ENCODE data around the gene SUSD6. TPM values are rescaled to one million over a fixed set of nuclear protein-coding genes. Genes with fewer than 3 reads are reported as not detected.

SUSD6 gene
- total RNA-seq, 1 donor from 2014 or later, result 34.7 TPM

- Mint-ChIP-seq H3K9me3 (no peaks in the 10 kb centered on the region), H3K27me3 (ENCODE audit: low read depth) (peaks cover 3% of the 10 kb centered on the region)
- DNase-seq (ENCODE audit: low spot score in 2 of 2, unreplicated experiment in 2 of 2), result no peak
These were observed 144.4 kb downstream of the SUSD6 start for GRCh38 chr14:69755784-69756183.

GRCh38 chr14:69756298-69756697, 144.9 kb downstream of the SUSD6 start:
- H3K27ac Mint-ChIP-seq, result no peak overlapping the region
- H3K4me3 Mint-ChIP-seq, result no peak overlapping the region

More at GRCh38 chr14:69755784-69756183, 144.4 kb downstream of the SUSD6 start:
- H3K36me3 Mint-ChIP-seq, result no peaks in the 10 kb centered on the region
- no peak for TF ChIP-seq CTCF (IDR thresholded peaks at IDR 0.05; ENCODE audit: unreplicated experiment)
- H3K4me3 Mint-ChIP-seq, result no peak overlapping the region
- no peaks in the 10 kb centered on the region for H3K4me1 Mint-ChIP-seq
- no peak overlapping the region for H3K27ac Mint-ChIP-seq

GRCh38 chr14:69760810-69761209, 149.4 kb downstream of the SUSD6 start:
- no peak overlapping the region for H3K27ac Mint-ChIP-seq

More at GRCh38 chr14:69756298-69756697, 144.9 kb downstream of the SUSD6 start:
- TF ChIP-seq CTCF (IDR thresholded peaks at IDR 0.05; ENCODE audit: unreplicated experiment), result no peak
- Mint-ChIP-seq H3K36me3 (no peaks in the 10 kb centered on the region), H3K4me1 (no peaks in the 10 kb centered on the region), H3K9me3 (no peaks in the 10 kb centered on the region), H3K27me3 (ENCODE audit: low read depth) (peaks cover 6% of the 10 kb centered on the region)
- DNase-seq (ENCODE audit: low spot score in 2 of 2, unreplicated experiment in 2 of 2), result no peak

GRCh38 chr14:69763761-69764510, 152.5 kb downstream of the SUSD6 start:
- no peak overlapping the region for H3K27ac Mint-ChIP-seq
- peaks cover 15% of the 10 kb centered on the region for H3K36me3 Mint-ChIP-seq
- peaks cover 24% of the 10 kb centered on the region for H3K4me1 Mint-ChIP-seq
- H3K9me3 Mint-ChIP-seq, result no peaks in the 10 kb centered on the region
- no peak for TF ChIP-seq CTCF (IDR thresholded peaks at IDR 0.05; ENCODE audit: unreplicated experiment)
- H3K27me3 Mint-ChIP-seq (ENCODE audit: low read depth), result peaks cover 14% of the 10 kb centered on the region
- no peak for DNase-seq (ENCODE audit: low spot score in 2 of 2, unreplicated experiment in 2 of 2)
- H3K4me3 Mint-ChIP-seq, result no peak overlapping the region

More at GRCh38 chr14:69760810-69761209, 149.4 kb downstream of the SUSD6 start:
- no peaks in the 10 kb centered on the region for H3K36me3 Mint-ChIP-seq
- H3K9me3 Mint-ChIP-seq, result no peaks in the 10 kb centered on the region
- no peak for DNase-seq (ENCODE audit: low spot score in 2 of 2, unreplicated experiment in 2 of 2)
- H3K4me3 Mint-ChIP-seq, result no peak overlapping the region
- TF ChIP-seq CTCF (IDR thresholded peaks at IDR 0.05; ENCODE audit: unreplicated experiment), result no peak
- H3K4me1 Mint-ChIP-seq, result peaks cover 2% of the 10 kb centered on the region
- H3K27me3 Mint-ChIP-seq (ENCODE audit: low read depth), result peaks cover 14% of the 10 kb centered on the region

Other genes starting within 250 kb of the SUSD6 start
- gene ERH, start 213.3 kb upstream of the SUSD6 start, total RNA-seq, result 257 to 273 TPM (median 261 TPM) in 3 replicates
- gene SLC39A9, start 212.9 kb upstream of the SUSD6 start, total RNA-seq, result 59.1 to 59.9 TPM (median 59.4 TPM) in 3 replicates
- 0.20 to 0.24 TPM (median 0.20 TPM) in 3 replicates for gene PLEKHD1, start 126.9 kb upstream of the SUSD6 start, total RNA-seq
- gene CCDC177, start 36.7 kb upstream of the SUSD6 start, total RNA-seq, result 0.24 to 0.34 TPM (median 0.34 TPM) in 3 replicates
- gene SRSF5, start 155.5 kb downstream of the SUSD6 start, total RNA-seq, result 533 to 567 TPM (median 547 TPM) in 3 replicates
- not detected in 3 replicates for gene SLC10A1, start 185.6 kb downstream of the SUSD6 start, total RNA-seq

Measured in mesothelial cell of epicardium (in vitro differentiated cells).